Heart left ventricle (tissue), 16 donors: Measurements from ENCODE around the gene CETP. TPM values are rescaled to one million over a fixed set of nuclear protein-coding genes. Genes with fewer than 3 reads are reported as not detected.
"Not testable (repeated sequence)": the region's sequence is repeated elsewhere in the genome, so short reads cannot be mapped to it uniquely, and the experiment has no call there.

Experiments used
- ATAC-seq, 4 donors: fragments of 200-7000 bp; cut with Tn5 transposase; one replicate each; pipeline ENCODE4 v1.9.1; 2020 to 2022; ENCODE audit warnings: moderate library complexity in 4 of 4, mild to moderate bottlenecking in 3 of 4, moderate number of reproducible peaks in 1 of 4
- DNase-seq, 5 donors: peaks; one replicate each; pipeline ENCODE4 v3.0.0-alpha.2; 2020
- H3K27ac ChIP-seq, 12 donors: fragments of 200-600 bp; sonication (generic) in 4 of 12; one replicate each; pipeline versions ENCODE4 v1.5.0 to v1.8.0; 2016 to 2022; ENCODE audit warnings: mild to moderate bottlenecking in 2 of 12
- H3K27me3 ChIP-seq, 9 donors: fragments of 200-600 bp; sonication (generic) in 2 of 9; one replicate each; pipeline versions ENCODE4 v1.5.1 to v1.8.0; 2016 to 2022; ENCODE audit warnings: mild to moderate bottlenecking in 3 of 9
- H3K36me3 ChIP-seq, 9 donors: fragments of 200-600 bp; sonication (generic) in 2 of 9; one replicate each; pipeline versions ENCODE4 v1.5.0 to v1.8.0; 2018 to 2022; ENCODE audit warnings: mild to moderate bottlenecking in 2 of 9
- H3K4me1 ChIP-seq, 12 donors: fragments of 200-600 bp; sonication (generic) in 4 of 12; one replicate each; pipeline versions ENCODE4 v1.5.0 to v1.8.0; 2016 to 2022; ENCODE audit warnings: mild to moderate bottlenecking in 3 of 12
- H3K4me3 ChIP-seq, 12 donors: fragments of 200-600 bp; sonication (generic) in 4 of 12; one replicate each; pipeline versions ENCODE4 v1.5.0 to v1.8.0; 2017 to 2022; ENCODE audit warnings: mild to moderate bottlenecking in 9 of 12, moderate library complexity in 4 of 12
- H3K9me3 ChIP-seq, 12 donors: fragments of 200-600 bp; sonication (generic) in 4 of 12; one replicate each; pipeline versions ENCODE4 v1.5.0 to v1.8.0; 2016 to 2022; ENCODE audit warnings: mild to moderate bottlenecking in 1 of 12
- CTCF ChIP-seq, 12 donors: fragments of 200-600 bp; sonication (generic) in 4 of 12; IDR thresholded peaks; one replicate each; pipeline versions ENCODE4 v1.5.0 to v1.8.0; 2018 to 2022; ENCODE audit warnings: antibody characterized with exemption in 12 of 12, mild to moderate bottlenecking in 5 of 12
- POLR2A ChIP-seq, 2 donors: fragments of 450-650 bp; IDR thresholded peaks; one replicate each; pipeline ENCODE4 v1.6.1; 2017; ENCODE audit warnings: antibody characterized with exemption in 2 of 2, mild to moderate bottlenecking in 2 of 2, moderate library complexity in 2 of 2
- WGBS, 4 donors: extraction: QIAGEN DNeasy Blood & Tissue Kit in 2 of 4; methylation state at CpG; one replicate each; pipeline versions ENCODE4 v1.1.5 to v1.1.7; 2013 to 2018; 5-methylcytosine and 5-hydroxymethylcytosine counted together
- intact Hi-C, 10 donors: fragments of 100-400 bp; cut with DNase I; formaldehyde crosslinking; loops; one replicate each; pipeline versions ENCODE4 v1.11.1 to v1.14.2; 2022
- polyA plus RNA-seq, 2 donors: library from polyadenylated mRNA; stranded (reverse); fragments of 200-250 nt; gene quantifications; one replicate each; pipeline ENCODE4 v1.2.3, GENCODE V29; 2013
- total RNA-seq, 9 donors: library from RNA; depleted of rRNA in 2 of 9; stranded (reverse); fragments of >200 nt in 2 of 9; fragmentation: NEBNext Ultra II Directional in 3 of 9; extraction: Animal tissue kit (Norgen Biotek cat#: 25700) in 3 of 9; gene quantifications; one replicate each; pipeline versions ENCODE4 v1.1.0 to v1.2.4, GENCODE V29; 2016 to 2023
- donor health status: ischemic (EF 13 %, LVEDD 7.1; RV severe dilation, severe dysfunction).
- donor health status: healthy with polysubstance abuse.
- donor health status: DM: no; HTN: yes; CAD: no.
- donor health status: DM: no; HTN: no; CAD: no.
- donor health status: ischemic (EF 25% LVEDD 6.9; RV normal size, moderate dysfunction).
- donor health status: ischemic (EF 25% LVEDD 5.7; RV mildly dilated, moderate dysfunction).
- donor health status: healthy.
- donor health status: DM: yes; HTN: yes; CAD: no.
- donor health status: ischemic (EF 35%, LVEDD 5.7; RV mildly dilated, moderate dysfunction).
- donor health status: nonischemic (EF 11% LVEDD 7.7; RV severe dilation, severe dysfunction).
- donor health status: DM: yes; HTN: yes; CAD: no.
- donor health status: PGD.
- donor health status: ischemic (EF 29% LVEDD 5.4; RV normal size, mild dysfunction).
- donor health status: nonischemic (EF 23%, LVEDD 6.1; RV moderate dilation, normal function).

CETP gene
- total and polyA plus RNA-seq, 11 donors, result 0.23 to 3.1 (median 0.31) TPM; not detected in 3

- intact Hi-C loops, result no loop called here
- TF ChIP-seq CTCF (IDR thresholded peaks at IDR 0.05) (no peak), POLR2A (IDR thresholded peaks at IDR 0.05) (no peak)
- ATAC-seq, result no peak
- Histone ChIP-seq H3K27me3 (no peaks in the 10 kb centered on the region), H3K27ac (peak overlapping the region in 11 of 12 donors; percentile 71 to 96 (median 86)), H3K4me1 (peaks cover 0 to 87% (median 30%) of the 10 kb centered on the region in 12 donors), H3K9me3 (no peaks in the 10 kb centered on the region), H3K36me3 (peaks cover 0 to 21% (median 0%) of the 10 kb centered on the region in 9 donors), H3K4me3 (peak overlapping the region; percentile 5 to 96 (median 84))
- peak in 1 of 5 donors; percentile 14 for DNase-seq
- WGBS, 4 donors, result 68 to 74% (median 69%) methylated on average over 16 of the region's 16 CpGs
These were observed 28.9 kb downstream of the CETP start for GRCh38 chr16:56990407-56991286.

GRCh38 chr16:56992431-56992830 is 30.7 kb downstream of the CETP start:
- Histone ChIP-seq H3K27ac (peak overlapping the region in 9 of 12 donors; percentile 57 to 96 (median 85)), H3K4me1 (peaks cover 0 to 86% (median 19%) of the 10 kb centered on the region in 12 donors), H3K36me3 (peaks cover 0 to 36% (median 0%) of the 10 kb centered on the region in 9 donors), H3K4me3 (peak overlapping the region in 7 of 12 donors; percentile 5 to 94 (median 36))
- H3K9me3 ChIP-seq, ATAC-seq, H3K27me3 ChIP-seq, intact Hi-C loops, DNase-seq: not testable (repeated sequence)
- 66 to 71% (median 70%) methylated on average over 1 of the region's 1 CpG for WGBS, 4 donors

GRCh38 chr16:56993204-56993603 is 31.5 kb downstream of the CETP start:
- Histone ChIP-seq H3K4me1 (peaks cover 0 to 86% (median 19%) of the 10 kb centered on the region in 12 donors), H3K9me3 (no peaks in the 10 kb centered on the region), H3K4me3 (peak overlapping the region in 1 of 12 donors; percentile 94), H3K27me3 (no peaks in the 10 kb centered on the region), H3K27ac (peak overlapping the region in 1 of 12 donors; percentile 7), H3K36me3 (peaks cover 0 to 38% (median 0%) of the 10 kb centered on the region in 9 donors)
- WGBS, 4 donors, result 40 to 58% (median 45%) methylated on average over 2 of the region's 2 CpGs
- intact Hi-C loops, result no loop called here
- no peak for DNase-seq
- ATAC-seq, result no peak
- TF ChIP-seq CTCF (IDR thresholded peaks at IDR 0.05) (no peak), POLR2A (IDR thresholded peaks at IDR 0.05) (no peak)

- WGBS, 4 donors, result 64 to 80% (median 66%) methylated on average over 5 of the region's 5 CpGs
- H3K27ac ChIP-seq, result peak overlapping the region in 3 of 12 donors; percentile 28 to 49 (median 43)
- TF ChIP-seq POLR2A (IDR thresholded peaks at IDR 0.05), result no peak
- TF ChIP-seq CTCF (IDR thresholded peaks at IDR 0.05), result no peak
- H3K27me3 ChIP-seq, result no peaks in the 10 kb centered on the region
- intact Hi-C loops, result no loop called here
- peaks cover 0 to 46% (median 0%) of the 10 kb centered on the region in 9 donors for H3K36me3 ChIP-seq
- H3K4me1 ChIP-seq, result peaks cover 0 to 90% (median 20%) of the 10 kb centered on the region in 12 donors
- DNase-seq, result peak in 1 of 5 donors; percentile 41
- no peaks in the 10 kb centered on the region for H3K9me3 ChIP-seq
- H3K4me3 ChIP-seq, result no peak overlapping the region
- ATAC-seq, result no peak
These were observed 32.6 kb downstream of the CETP start for GRCh38 chr16:56994311-56994710.
